ENCODE data around the gene TM7SF2.

TM7SF2 gene

DNA sequence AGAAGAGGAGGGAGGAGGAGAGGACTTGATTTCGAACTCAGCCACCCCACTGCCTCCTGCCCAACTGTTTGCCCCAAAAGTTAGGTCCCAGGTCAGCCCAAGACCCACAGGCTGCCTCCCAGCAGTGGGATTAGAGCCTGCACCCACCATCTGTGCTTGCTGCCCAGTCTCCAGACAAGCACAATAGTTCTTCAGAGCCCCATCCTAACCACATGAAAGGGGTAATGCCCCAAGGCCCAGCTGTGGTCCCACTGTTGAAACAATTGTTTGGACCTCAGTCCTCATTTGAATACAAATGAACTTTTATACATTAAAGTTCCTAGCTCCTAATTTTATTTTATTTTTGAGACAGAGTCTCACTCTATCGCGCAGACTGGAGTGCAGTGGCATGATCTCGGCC is 21.0 kb upstream of the TM7SF2 start:
- no peak for DNase-seq

DNA sequence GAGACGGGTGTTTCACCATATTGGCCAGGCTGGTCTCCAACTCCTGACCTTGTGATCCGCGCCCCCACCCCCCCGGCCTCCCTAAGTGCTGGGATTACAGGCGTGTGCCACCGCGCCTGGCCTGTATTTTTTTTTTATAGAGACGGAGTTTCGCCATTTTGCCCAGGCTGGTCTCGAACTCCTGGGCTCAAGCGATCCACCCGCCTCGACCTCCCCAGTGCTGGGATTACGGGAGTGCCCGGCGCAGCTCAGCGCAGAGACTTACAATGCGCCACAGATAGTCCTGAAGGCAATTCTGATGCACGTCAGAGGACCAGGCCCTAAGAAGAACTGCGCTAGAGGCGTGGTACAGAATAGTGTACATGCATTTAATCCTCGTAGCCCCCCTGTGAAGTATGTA is 16.2 kb upstream of the TM7SF2 start:
- DNase-seq, result no peak

DNA sequence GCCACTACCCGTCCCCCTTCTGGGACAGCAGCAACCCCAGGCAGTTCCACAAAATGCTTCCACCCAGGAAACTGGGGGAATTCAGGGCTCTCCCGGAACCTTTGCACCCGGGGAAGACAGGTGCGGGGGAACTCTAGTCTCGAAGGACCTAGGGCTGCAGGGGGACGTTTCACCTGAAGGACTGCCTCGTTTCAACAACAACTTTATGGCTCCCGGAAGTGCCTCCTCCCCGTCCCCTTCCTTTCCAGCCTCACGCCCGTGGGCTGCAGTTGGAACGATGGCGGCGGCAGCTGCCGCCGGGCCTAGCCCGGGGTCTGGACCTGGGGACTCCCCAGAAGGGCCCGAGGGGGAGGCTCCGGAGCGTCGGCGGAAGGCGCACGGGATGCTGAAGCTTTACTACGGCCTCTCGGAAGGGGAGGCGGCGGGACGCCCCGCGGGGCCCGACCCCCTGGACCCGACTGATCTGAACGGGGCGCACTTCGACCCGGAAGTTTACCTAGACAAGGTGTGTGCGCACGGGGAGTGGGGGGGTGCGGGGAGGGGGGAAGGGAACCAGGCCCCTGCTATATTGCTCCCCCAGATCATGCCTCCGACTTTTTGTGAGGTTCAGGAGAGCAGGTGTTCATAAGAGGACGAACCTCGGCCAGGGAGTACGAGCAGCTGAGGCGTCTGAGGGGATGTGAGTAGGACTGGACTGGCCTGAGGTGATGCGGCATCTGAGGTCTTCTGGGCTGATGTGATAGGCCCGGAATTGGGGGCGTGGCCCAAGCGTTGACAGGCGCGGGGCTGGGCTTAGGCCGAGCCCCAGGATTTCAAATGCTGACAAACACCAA is 15.5 kb upstream of the TM7SF2 start, which contains the start of gene VPS51:
Gene VPS51, plus strand, starts transcription at position 241 of the 833 bp plus-strand sequence. Its CDS starts 37 bp downstream, at position 278.
- peak; percentile 88 to 91 for DNase-seq

DNA sequence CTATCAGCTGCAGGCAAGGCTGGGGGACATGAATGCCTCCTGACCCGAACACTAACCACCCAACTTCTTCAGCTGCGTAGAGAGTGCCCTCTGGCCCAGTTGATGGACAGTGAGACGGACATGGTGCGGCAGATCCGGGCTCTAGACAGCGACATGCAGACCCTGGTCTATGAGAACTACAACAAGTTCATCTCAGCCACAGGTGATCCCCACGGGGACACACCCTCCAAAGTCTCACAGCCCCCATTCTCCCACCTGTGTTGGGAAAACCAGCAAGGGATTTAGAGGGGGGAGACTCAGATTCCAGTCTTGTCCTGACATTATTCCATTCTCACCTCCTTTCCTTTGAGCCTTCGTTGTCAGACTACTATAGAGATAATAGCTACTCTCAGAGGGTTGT is 14.7 kb upstream of the TM7SF2 start:
- DNase-seq, result no peak

DNA sequence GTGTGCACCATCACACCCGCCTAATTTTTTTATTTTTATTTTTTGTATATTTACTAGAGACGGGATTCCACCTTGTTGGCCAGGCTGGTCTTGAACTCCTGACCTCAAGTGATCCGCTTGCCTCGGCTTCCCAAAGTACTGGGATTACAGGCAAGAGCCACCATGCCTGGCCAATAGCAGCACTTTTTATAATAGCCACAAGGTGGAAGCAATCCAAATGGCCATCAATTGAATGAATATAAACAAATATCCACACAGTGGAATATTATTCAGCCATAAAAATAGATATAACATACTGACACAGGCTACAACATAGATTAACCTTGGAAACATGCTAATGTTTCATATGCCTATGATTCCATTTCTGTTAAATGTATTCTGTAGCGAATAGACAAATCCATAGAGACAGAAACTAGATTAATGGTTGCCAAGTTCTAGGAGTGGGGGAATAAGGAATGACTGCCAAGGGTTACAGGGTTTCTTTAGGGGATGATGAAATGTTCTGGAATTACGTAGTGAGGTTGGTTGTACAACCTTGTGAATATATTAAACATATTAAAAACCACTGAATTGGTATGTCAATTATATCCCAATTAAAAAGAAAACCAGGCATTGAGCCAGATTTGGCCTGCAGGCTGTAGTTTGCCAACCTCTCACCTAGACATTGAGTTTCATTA is 10.9 kb upstream of the TM7SF2 start:
- DNase-seq, result no peak

DNA sequence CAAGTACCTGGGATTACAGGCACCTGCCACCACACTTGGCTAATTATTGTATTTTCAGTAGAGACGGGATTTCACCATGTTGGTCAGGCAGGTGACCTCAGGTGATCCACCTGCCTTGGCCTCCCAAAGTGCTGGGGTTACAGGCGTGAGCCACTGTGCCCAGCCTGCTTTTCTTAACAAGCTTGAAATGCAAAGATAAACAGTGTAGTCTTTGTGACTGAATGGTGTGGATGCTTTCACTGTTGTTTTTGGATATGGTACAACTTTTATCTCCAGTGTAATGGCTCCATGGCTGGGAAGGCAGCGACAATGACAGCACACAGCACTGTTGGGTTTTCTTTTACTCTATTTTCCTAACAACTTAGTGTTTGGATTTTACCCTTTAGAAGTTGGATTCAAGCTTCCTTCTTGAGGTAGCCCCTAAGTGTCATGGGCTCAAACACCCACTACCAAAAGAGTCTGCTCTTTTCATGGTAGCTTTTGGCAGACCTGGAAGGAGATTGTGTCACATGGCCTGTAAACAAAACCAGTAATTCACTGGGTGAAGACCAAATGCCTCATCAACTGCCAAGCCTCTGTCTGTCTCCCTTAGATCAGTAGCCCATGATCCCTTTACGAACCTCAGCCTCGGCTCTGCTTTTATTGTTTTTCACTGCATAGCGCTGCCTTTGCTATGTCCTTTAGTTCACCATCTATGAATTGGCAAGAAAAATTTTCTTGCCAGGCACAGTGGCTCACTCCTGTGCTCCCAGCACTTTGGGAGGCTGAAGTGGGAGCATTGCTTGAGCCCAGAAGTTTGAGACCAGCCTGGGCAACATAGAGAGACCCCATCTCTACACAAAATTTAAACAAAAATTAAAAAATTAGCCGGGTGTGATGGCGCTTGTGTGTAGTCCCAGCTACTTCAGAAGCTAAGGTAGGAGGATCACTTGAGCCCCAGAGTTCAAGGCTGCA is 9.3 kb upstream of the TM7SF2 start:
- no peak for DNase-seq

DNA sequence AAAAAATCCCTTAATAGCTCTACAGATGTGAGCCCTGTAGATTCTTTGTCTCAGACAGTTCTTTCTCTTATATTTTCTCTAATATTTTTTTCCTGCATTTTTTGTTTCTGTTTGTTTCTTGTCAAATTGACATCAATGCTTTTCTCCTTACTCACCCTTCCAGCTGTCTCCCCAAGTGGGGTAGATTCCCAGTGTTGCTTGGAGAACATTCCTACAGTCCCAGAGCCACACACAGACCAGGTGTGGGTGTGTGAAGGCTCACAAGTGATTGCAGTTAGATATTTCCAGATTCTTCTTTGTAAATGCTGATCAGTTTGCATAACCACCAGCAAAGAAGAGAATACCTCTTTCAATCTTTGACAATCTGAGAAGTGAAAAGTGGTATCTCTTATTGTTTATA is 8.2 kb upstream of the TM7SF2 start:
- DNase-seq, result no peak

DNA sequence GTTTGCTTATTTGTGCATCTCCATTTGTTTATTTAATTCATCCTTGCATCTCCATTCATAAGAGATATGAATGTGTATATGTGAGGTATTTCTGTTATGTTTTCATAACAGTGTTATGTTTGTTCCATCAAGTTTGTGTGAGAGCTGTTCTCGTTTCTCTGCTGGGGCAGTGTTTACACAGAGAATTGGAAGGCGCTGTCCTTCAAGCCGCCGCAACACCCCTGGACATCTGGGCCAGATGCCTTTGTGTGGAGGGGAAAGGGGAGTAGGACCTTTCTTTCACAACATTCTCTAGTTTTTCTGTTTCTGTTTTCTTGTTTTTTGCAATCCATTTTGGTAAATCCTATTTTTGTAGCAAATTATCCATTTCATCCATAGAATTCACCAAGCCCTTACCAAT is 7.0 kb upstream of the TM7SF2 start:
- DNase-seq, result no peak

DNA sequence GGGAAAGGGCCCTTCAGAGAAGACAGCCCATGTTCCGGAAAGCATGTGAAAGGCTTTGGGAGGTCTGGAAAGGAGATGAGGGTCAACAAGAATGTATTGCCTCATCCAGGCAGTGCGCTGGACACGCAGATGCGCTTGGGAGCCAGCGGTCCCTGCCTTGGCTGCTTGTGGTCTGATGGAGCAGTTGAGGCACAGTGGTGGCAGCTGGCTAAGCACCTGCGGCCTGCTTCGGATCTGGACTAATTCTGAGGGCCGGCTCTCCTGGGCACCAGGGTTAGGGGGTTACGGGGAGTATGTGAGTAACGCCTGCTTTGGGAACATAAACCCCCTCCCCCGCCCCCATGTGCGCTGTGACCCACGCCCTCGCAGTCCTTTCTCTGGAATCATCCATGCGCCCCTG is 4.6 kb upstream of the TM7SF2 start:
- DNase-seq, result no peak

DNA sequence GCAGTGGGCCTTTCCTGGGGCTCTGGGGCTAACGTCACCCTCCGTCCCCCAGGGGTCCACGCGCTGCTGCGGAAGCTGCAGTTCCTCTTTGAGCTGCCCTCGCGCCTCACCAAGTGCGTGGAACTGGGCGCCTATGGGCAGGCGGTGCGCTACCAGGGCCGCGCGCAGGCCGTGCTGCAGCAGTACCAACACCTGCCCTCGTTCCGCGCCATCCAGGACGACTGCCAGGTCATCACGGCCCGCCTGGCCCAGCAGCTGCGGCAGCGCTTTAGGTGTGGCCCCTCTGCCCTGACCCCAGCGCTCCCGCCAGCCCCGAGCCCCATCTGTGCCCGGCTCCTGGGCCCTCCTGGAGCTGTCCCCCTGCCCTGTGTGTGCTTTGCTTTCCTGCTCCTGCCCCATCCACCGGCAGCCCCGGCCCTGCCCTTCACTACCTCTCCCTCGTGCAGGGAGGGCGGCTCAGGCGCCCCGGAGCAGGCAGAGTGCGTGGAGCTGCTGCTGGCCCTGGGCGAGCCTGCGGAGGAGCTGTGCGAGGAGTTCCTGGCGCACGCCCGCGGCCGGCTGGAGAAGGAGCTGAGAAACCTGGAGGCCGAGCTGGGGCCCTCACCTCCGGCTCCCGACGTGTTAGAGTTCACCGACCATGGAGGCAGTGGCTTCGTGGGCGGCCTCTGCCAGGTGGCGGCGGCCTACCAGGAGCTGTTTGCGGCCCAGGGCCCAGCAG is 3.8 kb upstream of the TM7SF2 start:
- DNase-seq, result no peak

DNA sequence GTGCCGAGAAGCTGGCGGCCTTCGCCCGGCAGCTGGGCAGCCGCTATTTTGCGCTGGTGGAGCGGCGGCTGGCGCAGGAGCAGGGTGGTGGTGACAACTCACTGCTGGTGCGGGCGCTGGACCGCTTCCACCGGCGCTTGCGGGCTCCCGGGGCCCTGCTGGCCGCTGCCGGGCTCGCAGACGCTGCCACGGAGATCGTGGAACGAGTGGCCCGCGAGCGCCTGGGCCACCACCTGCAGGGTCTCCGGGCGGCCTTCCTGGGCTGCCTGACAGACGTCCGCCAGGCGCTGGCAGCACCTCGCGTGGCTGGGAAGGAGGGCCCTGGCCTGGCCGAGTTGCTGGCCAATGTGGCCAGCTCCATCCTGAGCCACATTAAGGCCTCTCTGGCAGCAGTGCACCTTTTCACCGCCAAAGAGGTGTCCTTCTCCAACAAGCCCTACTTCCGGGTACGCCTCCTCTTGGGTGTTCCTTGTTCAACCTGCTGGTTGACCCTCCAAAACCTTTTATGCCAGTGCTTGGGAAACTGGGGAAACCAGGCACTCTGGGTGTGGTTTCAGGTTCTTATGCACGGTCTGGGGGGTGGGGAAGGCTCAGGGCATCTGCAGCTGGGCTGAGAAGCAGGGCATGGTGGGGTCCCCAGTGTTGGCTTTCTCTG is 3.1 kb upstream of the TM7SF2 start:
- no peak for DNase-seq

DNA sequence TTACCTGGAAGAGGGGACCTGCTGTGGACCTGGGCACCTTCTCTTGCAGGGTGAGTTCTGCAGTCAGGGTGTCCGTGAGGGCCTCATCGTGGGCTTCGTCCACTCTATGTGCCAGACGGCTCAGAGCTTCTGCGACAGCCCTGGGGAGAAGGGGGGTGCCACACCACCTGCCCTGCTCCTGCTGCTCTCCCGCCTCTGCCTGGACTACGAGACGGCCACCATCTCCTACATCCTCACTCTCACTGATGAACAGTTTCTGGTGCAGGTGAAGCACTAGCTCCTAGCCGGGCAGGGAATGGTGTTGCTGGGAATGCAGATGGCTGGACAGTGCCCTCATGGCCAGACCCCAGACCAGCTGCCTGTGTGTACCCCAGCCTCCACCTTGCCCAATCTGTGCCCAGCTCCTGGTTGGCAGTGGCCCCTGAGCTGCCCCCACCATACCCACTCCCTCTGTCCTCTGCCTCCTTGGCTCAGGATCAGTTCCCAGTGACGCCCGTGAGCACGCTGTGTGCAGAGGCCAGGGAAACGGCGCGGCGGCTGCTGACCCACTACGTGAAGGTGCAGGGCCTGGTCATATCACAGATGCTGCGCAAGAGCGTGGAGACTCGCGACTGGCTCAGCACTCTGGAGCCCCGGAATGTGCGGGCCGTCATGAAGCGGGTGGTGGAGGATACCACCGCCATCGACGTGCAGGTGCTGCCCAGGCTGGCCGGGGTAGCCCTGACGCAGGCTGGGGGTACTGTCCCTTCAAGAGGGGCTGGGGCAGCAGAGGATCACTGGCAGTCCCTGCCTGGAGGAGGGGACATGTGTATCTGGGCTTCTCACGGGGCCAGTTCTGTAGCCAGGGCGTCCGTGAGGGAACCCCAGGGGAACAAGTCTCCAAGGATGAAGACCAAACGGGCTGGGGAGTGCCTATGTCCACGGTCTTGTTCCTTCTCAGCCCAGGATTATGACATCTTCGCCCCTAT is 2.2 kb upstream of the TM7SF2 start:
- no peak for DNase-seq

DNA sequence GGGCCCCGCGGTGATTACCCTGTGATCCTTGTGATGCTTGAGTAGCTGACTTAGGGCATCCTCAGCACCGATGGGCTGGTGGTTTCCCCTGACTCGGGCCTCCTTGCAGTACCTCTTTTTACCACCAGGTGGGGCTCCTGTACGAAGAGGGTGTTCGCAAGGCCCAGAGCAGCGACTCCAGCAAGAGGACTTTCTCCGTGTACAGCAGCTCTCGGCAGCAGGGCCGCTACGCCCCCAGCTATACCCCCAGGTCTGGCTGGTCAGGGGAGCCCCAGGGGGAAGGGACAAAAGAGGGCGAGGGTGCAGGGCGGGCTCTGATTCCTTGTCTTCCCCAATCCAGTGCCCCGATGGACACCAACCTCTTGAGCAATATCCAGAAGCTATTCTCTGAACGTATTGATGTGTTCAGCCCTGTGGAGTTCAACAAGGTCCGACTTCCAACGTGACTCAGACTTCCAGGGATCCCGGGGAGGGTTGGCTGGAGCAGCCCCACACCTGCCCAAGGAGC is 1.3 kb upstream of the TM7SF2 start:
- peak; percentile 92 to 96 for DNase-seq

DNA sequence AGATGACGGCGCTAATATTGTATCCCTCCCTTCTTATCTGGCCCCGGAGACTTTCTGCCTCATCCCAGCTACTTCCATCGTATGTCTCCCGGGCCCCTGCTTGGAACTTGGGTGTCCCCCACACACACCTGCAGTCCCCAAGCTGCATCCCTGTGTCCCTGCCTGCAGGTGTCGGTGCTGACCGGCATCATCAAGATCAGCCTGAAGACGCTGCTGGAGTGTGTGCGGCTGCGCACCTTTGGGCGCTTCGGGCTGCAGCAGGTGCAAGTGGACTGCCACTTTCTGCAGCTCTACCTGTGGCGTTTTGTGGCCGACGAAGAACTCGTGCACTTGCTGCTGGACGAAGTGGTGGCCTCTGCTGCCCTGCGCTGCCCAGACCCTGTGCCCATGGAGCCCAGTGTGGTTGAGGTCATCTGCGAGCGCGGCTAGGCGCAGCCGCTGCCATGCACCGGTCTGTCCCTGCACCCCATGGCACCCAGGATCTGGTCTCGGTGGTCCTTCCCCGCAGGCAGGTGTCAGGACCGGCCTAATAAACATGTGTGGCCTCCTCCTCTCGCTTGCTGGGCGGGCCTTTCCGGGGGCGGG is 421 bp upstream of the TM7SF2 start:
- DNase-seq, result no peak

DNA sequence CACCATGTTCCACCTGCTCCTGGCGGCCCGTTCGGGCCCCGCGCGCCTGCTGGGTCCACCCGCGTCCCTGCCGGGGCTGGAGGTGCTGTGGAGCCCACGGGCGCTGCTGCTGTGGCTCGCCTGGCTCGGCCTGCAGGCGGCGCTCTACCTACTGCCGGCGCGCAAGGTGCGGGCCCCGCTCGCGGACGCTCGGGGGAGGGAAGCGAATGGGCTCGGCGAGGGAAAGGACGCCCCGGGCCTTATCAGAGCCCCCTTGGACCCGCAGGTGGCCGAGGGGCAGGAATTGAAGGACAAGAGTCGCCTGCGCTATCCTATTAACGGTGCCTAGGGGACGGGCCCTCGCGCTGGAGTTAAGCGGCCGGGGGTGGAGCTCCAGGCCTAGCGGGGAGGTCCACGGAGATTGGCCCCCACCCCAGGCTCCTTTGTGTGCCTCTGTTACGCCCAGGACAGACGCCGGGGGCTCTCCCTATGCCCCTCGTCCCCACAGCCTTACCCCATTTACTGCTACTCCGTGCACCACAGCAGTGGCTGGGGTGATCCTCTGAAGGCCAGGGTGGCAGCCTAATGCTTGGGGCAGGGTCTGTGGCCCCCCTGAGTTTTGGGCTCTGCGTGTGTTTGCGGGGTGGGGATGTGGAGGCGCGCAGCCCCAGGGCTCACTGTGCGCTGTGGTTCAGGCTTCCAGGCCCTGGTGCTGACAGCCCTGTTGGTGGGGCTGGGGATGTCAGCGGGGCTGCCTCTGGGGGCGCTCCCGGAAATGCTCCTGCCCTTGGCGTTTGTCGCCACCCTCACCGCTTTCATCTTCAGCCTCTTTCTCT is 1.1 kb downstream of the TM7SF2 start:
- peak; percentile 76 to 78 for DNase-seq

DNA sequence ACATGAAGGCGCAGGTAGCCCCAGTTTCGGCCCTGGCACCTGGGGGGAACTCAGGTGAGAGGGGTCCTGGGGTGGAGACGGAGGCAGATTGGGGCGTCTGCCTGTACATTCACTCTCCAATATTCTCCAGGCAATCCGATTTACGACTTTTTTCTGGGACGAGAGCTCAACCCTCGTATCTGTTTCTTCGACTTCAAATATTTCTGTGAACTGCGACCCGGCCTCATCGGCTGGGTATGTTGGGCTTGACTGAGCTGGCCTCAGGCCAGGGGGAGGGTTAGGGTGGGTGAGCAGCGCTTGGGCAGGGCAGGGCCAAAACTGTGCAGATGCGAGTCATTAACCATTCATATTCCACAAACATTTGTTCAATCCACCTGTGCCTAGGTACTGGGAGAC is 1.7 kb downstream of the TM7SF2 start:
- no peak for DNase-seq

DNA sequence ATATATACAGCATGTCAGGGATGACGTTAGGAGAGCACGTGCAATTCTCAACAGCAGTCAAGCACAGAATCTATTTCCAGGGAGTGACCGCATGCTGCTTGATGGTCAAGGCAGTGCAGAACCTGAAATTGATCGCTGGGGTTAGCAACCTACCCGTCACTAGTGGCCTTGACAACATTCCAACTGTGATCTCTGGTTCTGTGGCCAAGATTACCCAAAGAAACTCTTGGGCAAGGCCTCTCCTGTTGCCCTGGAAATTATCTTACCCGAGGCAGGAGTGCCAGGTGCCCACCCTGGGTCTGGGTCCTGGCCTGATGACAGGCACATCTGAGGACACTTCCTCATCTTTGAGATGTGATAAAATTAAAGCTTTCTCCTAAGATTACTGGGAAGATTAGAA is 2.2 kb downstream of the TM7SF2 start:
- DNase-seq, result no peak

DNA sequence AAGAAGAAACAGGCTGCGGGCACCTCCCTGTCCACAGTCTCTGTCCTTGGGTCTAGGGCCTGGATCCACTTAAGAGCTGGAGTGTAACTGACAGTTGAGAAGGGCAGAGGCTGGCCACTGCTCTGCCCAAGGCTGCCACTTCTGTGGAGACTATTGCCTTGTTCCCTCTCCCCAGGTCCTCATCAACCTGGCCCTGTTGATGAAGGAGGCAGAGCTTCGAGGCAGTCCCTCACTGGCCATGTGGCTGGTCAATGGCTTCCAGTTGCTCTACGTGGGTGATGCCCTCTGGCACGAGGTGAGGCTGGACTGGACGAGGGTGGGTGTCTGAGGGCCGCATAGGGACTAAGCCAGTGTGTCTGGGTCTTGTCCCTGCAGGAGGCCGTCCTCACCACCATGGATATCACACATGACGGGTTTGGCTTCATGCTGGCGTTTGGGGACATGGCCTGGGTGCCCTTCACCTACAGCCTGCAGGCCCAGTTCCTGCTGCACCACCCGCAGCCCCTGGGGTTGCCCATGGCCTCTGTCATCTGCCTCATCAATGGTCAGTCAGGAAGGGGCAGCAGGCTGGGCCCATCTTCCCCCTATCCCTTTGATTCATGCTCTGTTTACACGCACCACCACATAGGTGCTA is 3.0 kb downstream of the TM7SF2 start:
- no peak for DNase-seq
